ENCODE results near the gene CDK6. TPM values are rescaled to one million over a fixed set of nuclear protein-coding genes. Genes with fewer than 3 reads are reported as not detected.

The CDK6 gene
- total RNA-seq, 1 experiment from 2014 or later, result 38.7 TPM

DNA sequence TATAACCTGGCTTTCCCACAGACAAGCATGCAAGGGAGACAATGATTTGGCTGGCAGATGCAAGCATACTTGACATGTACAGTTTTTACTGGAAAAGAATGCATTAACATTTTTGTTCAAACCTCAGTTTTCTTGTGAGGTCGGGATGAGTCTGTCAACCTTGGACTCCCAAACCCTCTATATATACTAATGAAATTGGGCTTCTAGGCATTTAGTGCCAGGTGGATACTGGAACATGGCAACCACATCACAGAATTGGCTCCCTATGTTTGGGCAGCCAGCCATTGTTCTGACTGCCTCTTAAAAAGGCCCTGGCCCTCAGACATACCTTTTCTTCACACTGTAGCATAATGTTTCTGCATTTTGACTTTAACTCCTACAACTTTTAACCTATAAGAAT lies 39.1 kb downstream of the CDK6 start:
- TF ChIP-seq CTCF (conservative IDR thresholded peaks at IDR 0.05; ENCODE audit: low read depth, low read length) (no peak), EZH2 (IDR thresholded peaks at IDR 0.05; ENCODE audit: low read length, unreplicated experiment) (no peak), EZH2phosphoT487 (IDR thresholded peaks at IDR 0.05; ENCODE audit: borderline replicate concordance, low read length) (no peak)
- Histone ChIP-seq H3K4me2 (ENCODE audit: low read length) (no peak overlapping the region), H3F3A (ENCODE audit: low read length, unreplicated experiment) (no peaks in the 10 kb centered on the region), H4K20me1 (ENCODE audit: low read length) (no peaks in the 10 kb centered on the region), H3K79me2 (ENCODE audit: low read length) (peaks cover 71% of the 10 kb centered on the region), H3K9ac (ENCODE audit: low read length) (no peak overlapping the region), H3K9me3 (ENCODE audit: low read length) (no peaks in the 10 kb centered on the region), H3K27me3 (ENCODE audit: low read length) (no peaks in the 10 kb centered on the region), H2AFZ (ENCODE audit: low read length) (no peak overlapping the region), H3K4me3 (ENCODE audit: low read length) (no peak overlapping the region), H3K9me2 (replicated peaks; ENCODE audit: low read length) (no peaks in the 10 kb centered on the region), H3K27ac (ENCODE audit: low read length) (no peak overlapping the region), H3K36me3 (ENCODE audit: low read depth, low read length) (no peaks in the 10 kb centered on the region), H3K4me1 (ENCODE audit: insufficient read depth, low read length) (no peaks in the 10 kb centered on the region)
- ATAC-seq (no peak), DNase-seq (no peak)
- intact Hi-C loops (cut with micrococcal nuclease), result no loop called here
- CTCF ChIA-PET, result no interaction called here
- no TSS peak for BruUV-seq (replicated peaks)
- POLR2A ChIA-PET (ENCODE audit: unreplicated experiment), result no interaction called here

- H3F3A ChIP-seq (ENCODE audit: low read length, unreplicated experiment), result no peaks in the 10 kb centered on the region
- TF ChIP-seq CTCF (conservative IDR thresholded peaks at IDR 0.05; ENCODE audit: low read depth, low read length) (no peak), EZH2 (IDR thresholded peaks at IDR 0.05; ENCODE audit: low read length, unreplicated experiment) (no peak), EZH2phosphoT487 (IDR thresholded peaks at IDR 0.05; ENCODE audit: borderline replicate concordance, low read length) (no peak)
- no peaks in the 10 kb centered on the region for H3K27me3 ChIP-seq (ENCODE audit: low read length)
- peaks cover 81% of the 10 kb centered on the region for H3K79me2 ChIP-seq (ENCODE audit: low read length)
- H3K9ac ChIP-seq (ENCODE audit: low read length), result no peak overlapping the region
- H3K4me1 ChIP-seq (ENCODE audit: insufficient read depth, low read length), result peaks cover 5% of the 10 kb centered on the region; the same call in 1 of the 2 replicates
- no TSS peak for BruUV-seq (replicated peaks)
- ATAC-seq (no peak), DNase-seq (no peak)
- no peaks in the 10 kb centered on the region for H4K20me1 ChIP-seq (ENCODE audit: low read length)
- H3K4me3 ChIP-seq (ENCODE audit: low read length), result no peak overlapping the region
- H3K9me2 ChIP-seq (replicated peaks; ENCODE audit: low read length), result no peaks in the 10 kb centered on the region
- H2AFZ ChIP-seq (ENCODE audit: low read length), result no peak overlapping the region
- intact Hi-C loops (cut with micrococcal nuclease), result no loop called here
- no peak overlapping the region for H3K4me2 ChIP-seq (ENCODE audit: low read length)
- no peaks in the 10 kb centered on the region for H3K36me3 ChIP-seq (ENCODE audit: low read depth, low read length)
- ChIA-PET POLR2A (ENCODE audit: unreplicated experiment) (no interaction called here), CTCF (no interaction called here)
- H3K9me3 ChIP-seq (ENCODE audit: low read length), result no peaks in the 10 kb centered on the region
- H3K27ac ChIP-seq (ENCODE audit: low read length), result no peak overlapping the region
Observed at GRCh38 chr7:92794831-92795230, 41.5 kb downstream of the CDK6 start.

- ATAC-seq (no peak), DNase-seq (no peak)
- H3K4me3 ChIP-seq (ENCODE audit: low read length), result no peak overlapping the region
- no peaks in the 10 kb centered on the region for H4K20me1 ChIP-seq (ENCODE audit: low read length)
- H3F3A ChIP-seq (ENCODE audit: low read length, unreplicated experiment), result no peaks in the 10 kb centered on the region
- no peaks in the 10 kb centered on the region for H3K9me2 ChIP-seq (replicated peaks; ENCODE audit: low read length)
- no peak overlapping the region for H2AFZ ChIP-seq (ENCODE audit: low read length)
- CTCF ChIA-PET, result no interaction called here
- peaks cover 5% of the 10 kb centered on the region; the same call in 1 of the 2 replicates for H3K4me1 ChIP-seq (ENCODE audit: insufficient read depth, low read length)
- no TSS peak for BruUV-seq (replicated peaks)
- no peak overlapping the region for H3K27ac ChIP-seq (ENCODE audit: low read length)
- no peaks in the 10 kb centered on the region for H3K9me3 ChIP-seq (ENCODE audit: low read length)
- POLR2A ChIA-PET (ENCODE audit: unreplicated experiment), result no interaction called here
- H3K36me3 ChIP-seq (ENCODE audit: low read depth, low read length), result no peaks in the 10 kb centered on the region; the same call in 1 of the 2 replicates
- no peaks in the 10 kb centered on the region for H3K27me3 ChIP-seq (ENCODE audit: low read length)
- TF ChIP-seq CTCF (conservative IDR thresholded peaks at IDR 0.05; ENCODE audit: low read depth, low read length) (no peak), EZH2phosphoT487 (IDR thresholded peaks at IDR 0.05; ENCODE audit: borderline replicate concordance, low read length) (no peak), EZH2 (IDR thresholded peaks at IDR 0.05; ENCODE audit: low read length, unreplicated experiment) (no peak)
- peaks cover 82% of the 10 kb centered on the region for H3K79me2 ChIP-seq (ENCODE audit: low read length)
- H3K4me2 ChIP-seq (ENCODE audit: low read length), result no peak overlapping the region
- no peak overlapping the region for H3K9ac ChIP-seq (ENCODE audit: low read length)
- intact Hi-C loops (cut with micrococcal nuclease), result no loop called here
Observed at GRCh38 chr7:92794391-92794790, 42.0 kb downstream of the CDK6 start.
